Omental fat pad (tissue), 4 donors: ENCODE data around the gene AANAT. TPM values are rescaled to one million over a fixed set of nuclear protein-coding genes. Genes with fewer than 3 reads are reported as not detected.

Experiments
- ATAC-seq: fragments of 150-250 bp; one replicate; pipeline ENCODE4 v1.9.1; 2016; ENCODE audit warnings: mild to moderate bottlenecking, moderate library complexity; ENCODE audit not compliant: low FRiP score
- DNase-seq: peaks from one replicate; pipeline ENCODE4 v3.0.0-alpha.2; 2019; ENCODE audit warnings: low spot score
- total RNA-seq, 4 donors: library from RNA; depleted of rRNA; stranded (reverse); fragments of >200 nt; gene quantifications; one replicate each; pipeline ENCODE4 v1.1.0, GENCODE V29; 2016
- TF ChIP-seq, protein P1 (sequence below), 3 donors: fragments of 450-650 bp; IDR thresholded peaks; one replicate each; pipeline ENCODE4 v1.5.1; 2016 to 2017; ENCODE audit warnings: antibody characterized with exemption in 3 of 3, mild to moderate bottlenecking in 3 of 3, moderate library complexity in 2 of 3

The AANAT gene
- total RNA-seq, 4 donors from 2014 or later, result not detected

- ATAC-seq (no peak), DNase-seq (no peak)
- TF ChIP-seq, protein P1, sequence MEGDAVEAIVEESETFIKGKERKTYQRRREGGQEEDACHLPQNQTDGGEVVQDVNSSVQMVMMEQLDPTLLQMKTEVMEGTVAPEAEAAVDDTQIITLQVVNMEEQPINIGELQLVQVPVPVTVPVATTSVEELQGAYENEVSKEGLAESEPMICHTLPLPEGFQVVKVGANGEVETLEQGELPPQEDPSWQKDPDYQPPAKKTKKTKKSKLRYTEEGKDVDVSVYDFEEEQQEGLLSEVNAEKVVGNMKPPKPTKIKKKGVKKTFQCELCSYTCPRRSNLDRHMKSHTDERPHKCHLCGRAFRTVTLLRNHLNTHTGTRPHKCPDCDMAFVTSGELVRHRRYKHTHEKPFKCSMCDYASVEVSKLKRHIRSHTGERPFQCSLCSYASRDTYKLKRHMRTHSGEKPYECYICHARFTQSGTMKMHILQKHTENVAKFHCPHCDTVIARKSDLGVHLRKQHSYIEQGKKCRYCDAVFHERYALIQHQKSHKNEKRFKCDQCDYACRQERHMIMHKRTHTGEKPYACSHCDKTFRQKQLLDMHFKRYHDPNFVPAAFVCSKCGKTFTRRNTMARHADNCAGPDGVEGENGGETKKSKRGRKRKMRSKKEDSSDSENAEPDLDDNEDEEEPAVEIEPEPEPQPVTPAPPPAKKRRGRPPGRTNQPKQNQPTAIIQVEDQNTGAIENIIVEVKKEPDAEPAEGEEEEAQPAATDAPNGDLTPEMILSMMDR (IDR thresholded peaks at IDR 0.05), result no peak
Observed at GRCh38 chr17:76434870-76435269, 32.5 kb upstream of the AANAT start.

DNA sequence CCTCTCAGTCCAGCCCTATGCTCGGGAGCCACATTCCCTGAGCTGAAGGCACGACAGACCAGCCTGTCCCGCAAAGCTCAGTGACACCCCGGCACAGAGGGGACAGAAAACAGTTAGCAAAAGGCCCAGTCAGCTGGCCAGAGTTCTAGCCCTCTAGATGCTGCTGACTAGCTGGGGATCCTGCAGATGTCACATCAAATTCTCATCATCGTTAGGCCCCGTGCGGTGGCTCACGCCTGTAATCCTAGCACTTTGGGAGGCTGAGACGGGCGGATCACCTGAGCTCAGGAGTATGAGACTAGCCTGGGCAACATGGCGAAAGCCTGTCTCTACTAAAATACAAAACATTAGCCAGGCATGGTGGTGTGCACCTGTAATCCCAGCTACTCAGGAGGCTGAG, 31.7 kb upstream of the AANAT start:
- DNase-seq (no peak), ATAC-seq (no peak)
- TF ChIP-seq, protein P1 (IDR thresholded peaks at IDR 0.05), result no peak

DNA sequence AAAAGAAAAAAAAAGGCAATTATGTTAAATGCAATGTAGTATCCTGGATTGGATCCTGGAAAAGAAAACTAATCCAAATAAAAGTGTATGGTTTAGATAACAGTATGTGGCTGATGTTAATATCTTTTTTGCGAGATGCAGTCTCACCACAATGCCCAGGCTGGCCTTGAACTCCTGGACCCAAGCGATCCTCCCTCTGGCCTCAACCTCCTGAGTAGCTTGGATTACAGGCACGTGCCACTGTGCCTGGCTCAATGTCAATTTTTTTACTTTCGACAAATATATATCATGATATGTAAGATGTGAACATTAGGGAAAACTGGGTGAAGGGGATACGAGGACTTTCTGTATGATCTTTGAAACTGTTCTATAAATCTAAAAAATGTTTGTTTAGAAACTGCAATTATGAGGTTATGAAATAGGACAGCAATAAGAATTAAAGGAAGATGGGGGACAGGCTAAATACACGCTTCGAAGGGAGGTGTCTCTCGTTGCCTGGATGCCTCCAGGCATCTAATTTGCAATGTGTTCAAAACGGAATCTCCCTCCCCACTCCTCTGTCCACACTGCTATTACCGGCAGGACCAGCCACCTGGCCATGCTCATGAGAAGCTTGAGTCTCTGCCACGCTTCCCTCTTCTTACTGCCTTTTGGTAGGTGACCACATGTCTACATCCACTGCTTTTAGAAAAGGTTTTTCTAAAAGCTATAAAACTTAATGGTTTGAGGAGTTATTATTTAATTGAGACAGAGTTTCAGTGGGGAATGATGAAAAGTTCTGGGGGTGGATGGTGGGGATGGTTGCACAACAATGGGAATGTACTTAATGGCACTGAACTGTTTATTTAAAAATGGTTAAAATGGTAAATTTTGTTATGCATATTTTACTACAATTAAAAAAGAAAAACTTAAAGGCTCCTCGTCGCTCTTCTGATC, 29.7 kb upstream of the AANAT start:
- ATAC-seq, result no peak
- TF ChIP-seq, protein P1 (IDR thresholded peaks at IDR 0.05), result no peak
- no peak for DNase-seq

GRCh38 chr17:76438906-76439305, 28.5 kb upstream of the AANAT start:
- DNase-seq (no peak), ATAC-seq (no peak)
- TF ChIP-seq, protein P1 (IDR thresholded peaks at IDR 0.05), result no peak

GRCh38 chr17:76439314-76439928, 28.0 kb upstream of the AANAT start:
- DNase-seq (no peak), ATAC-seq (no peak)
- TF ChIP-seq, protein P1 (IDR thresholded peaks at IDR 0.05), result no peak

GRCh38 chr17:76440751-76441362, 26.5 kb upstream of the AANAT start:
- DNase-seq, result no peak

More at GRCh38 chr17:76440751-76441362, 26.5 kb upstream of the AANAT start:
- ATAC-seq, result no peak
- TF ChIP-seq, protein P1 (IDR thresholded peaks at IDR 0.05), result no peak
